H54 (cell line): ENCODE data around the gene SNRPB2.

Experiments used
- DNase-seq: peaks from one replicate; pipeline ENCODE4 v3.0.0; 2011; ENCODE audit warnings: low spot score, mixed read lengths; ENCODE audit not compliant: insufficient read length
- FAIRE-seq: peaks from 3 replicates; lab custom pipeline; 2011; peaks lifted over from hg19 to GRCh38; lab: Jason Lieb, UNC
- POLR2A ChIP-seq: IDR thresholded peaks from 2 replicates; pipeline ENCODE4 v1.6.1; 2011; ENCODE audit warnings: low read depth, mild to moderate bottlenecking, low read length

Gene SNRPB2

GRCh38 chr20:16729565-16730460, at the start of gene SNRPB2:
Gene SNRPB2 (plus strand): TSS chr20:16730026. CDS start chr20:16731703, 1,677 bp downstream.
- DNase-seq = peak; percentile 71
- no peak for FAIRE-seq
- TF ChIP-seq POLR2A = peak; percentile 75

- FAIRE-seq (no peak), DNase-seq (no peak)
- no peak for TF ChIP-seq POLR2A
Observed at GRCh38 chr20:16684416-16684815, 45.4 kb upstream of the SNRPB2 start.

- no peak for FAIRE-seq
- DNase-seq = no peak
- TF ChIP-seq POLR2A = no peak
Observed at GRCh38 chr20:16689906-16690305, 39.9 kb upstream of the SNRPB2 start.

- DNase-seq = no peak
- no peak for TF ChIP-seq POLR2A
- no peak for FAIRE-seq
Observed at GRCh38 chr20:16691381-16691780, 38.4 kb upstream of the SNRPB2 start.

GRCh38 chr20:16692009-16692408, 37.8 kb upstream of the SNRPB2 start:
- no peak for TF ChIP-seq POLR2A
- DNase-seq (no peak), FAIRE-seq (no peak)

- no peak for TF ChIP-seq POLR2A
- DNase-seq (no peak), FAIRE-seq (no peak)
Observed at GRCh38 chr20:16692442-16692841, 37.4 kb upstream of the SNRPB2 start.

GRCh38 chr20:16693278-16693677, 36.5 kb upstream of the SNRPB2 start:
- no peak for DNase-seq
- no peak for FAIRE-seq
- no peak for TF ChIP-seq POLR2A

GRCh38 chr20:16694161-16694560, 35.7 kb upstream of the SNRPB2 start:
- no peak for TF ChIP-seq POLR2A

GRCh38 chr20:16695628-16696027, 34.2 kb upstream of the SNRPB2 start:
- TF ChIP-seq POLR2A = no peak
- FAIRE-seq (no peak), DNase-seq (no peak)

More at GRCh38 chr20:16694161-16694560, 35.7 kb upstream of the SNRPB2 start:
- no peak for FAIRE-seq
- no peak for DNase-seq

- no peak for TF ChIP-seq POLR2A
- no peak for FAIRE-seq
- DNase-seq = no peak
Observed at GRCh38 chr20:16699293-16699692, 30.5 kb upstream of the SNRPB2 start.

- no peak for TF ChIP-seq POLR2A
- DNase-seq = no peak
- FAIRE-seq = no peak
Observed at GRCh38 chr20:16701296-16701695, 28.5 kb upstream of the SNRPB2 start.

GRCh38 chr20:16703570-16703969, 26.3 kb upstream of the SNRPB2 start:
- FAIRE-seq = no peak
- no peak for TF ChIP-seq POLR2A
- no peak for DNase-seq

GRCh38 chr20:16707674-16708073, 22.2 kb upstream of the SNRPB2 start:
- no peak for FAIRE-seq
- no peak for TF ChIP-seq POLR2A

GRCh38 chr20:16708602-16709001, 21.2 kb upstream of the SNRPB2 start:
- no peak for TF ChIP-seq POLR2A
- DNase-seq (no peak), FAIRE-seq (no peak)

More at GRCh38 chr20:16707674-16708073, 22.2 kb upstream of the SNRPB2 start:
- DNase-seq = no peak

- TF ChIP-seq POLR2A = no peak
- no peak for DNase-seq
- no peak for FAIRE-seq
Observed at GRCh38 chr20:16709017-16709416, 20.8 kb upstream of the SNRPB2 start.
